ENCODE data around the gene DUSP2.

DNA sequence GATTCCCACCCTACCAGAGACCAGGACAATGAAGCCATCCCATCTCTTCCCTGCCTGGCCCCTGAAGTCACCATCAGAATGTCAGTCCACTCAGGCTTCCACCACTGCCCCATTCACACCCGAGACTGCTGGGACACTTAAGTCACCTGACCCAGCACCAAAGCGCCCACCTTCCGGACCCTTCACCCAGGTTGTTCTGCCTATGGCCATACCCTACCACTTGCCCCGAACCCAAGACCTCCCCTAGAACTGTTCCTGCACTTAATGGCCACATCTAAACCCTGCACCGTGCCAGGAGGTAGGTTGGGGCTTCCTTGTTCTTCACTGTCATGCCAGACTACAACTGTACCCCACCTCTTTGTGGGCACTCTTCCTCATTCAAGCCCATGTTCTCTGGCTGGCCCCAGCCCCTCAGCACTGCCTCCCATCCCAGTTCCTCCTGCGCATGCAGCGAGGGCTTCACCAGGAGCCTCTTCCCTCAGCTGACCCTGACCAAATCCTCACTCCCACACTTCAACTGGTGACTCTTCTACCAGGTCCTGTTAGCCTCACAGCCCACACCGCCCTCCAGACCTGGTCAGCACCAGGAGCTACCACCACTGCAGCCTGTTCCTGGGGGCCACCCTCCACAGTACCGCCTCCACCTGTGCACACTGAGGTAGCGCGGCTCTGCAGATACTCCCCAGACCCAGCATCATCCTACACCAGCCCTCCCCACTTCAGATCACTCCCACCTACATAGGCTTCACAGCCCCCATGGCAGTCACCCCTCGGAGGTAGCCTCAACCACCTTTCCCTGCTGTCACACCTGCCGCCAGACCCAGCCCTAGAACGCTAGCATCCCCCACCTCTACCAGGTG, 20.6 kb downstream of the DUSP2 start:
- TF ChIP-seq POLR2A (IDR thresholded peaks at IDR 0.05; ENCODE audit: low read length) (no peak), GATA1 (IDR thresholded peaks at IDR 0.05; ENCODE audit: low read depth, low read length) (no peak)
